Activated CD4-positive, CD25-positive, alpha-beta regulatory T cell treated with anti-CD3 and anti-CD28 coated beads, Interleukin-2, amount 50 U/mL, for 16 hours (primary cell): Measurements from ENCODE around the gene CPAMD8.

Experiments used
- DNase-seq: peaks from one replicate; pipeline ENCODE4 v3.0.0-alpha.2; 2020; ENCODE audit warnings: low read depth, low spot score

CPAMD8 gene

GRCh38 chr19:16920816-16921529 is 105.6 kb downstream of the CPAMD8 start:
- DNase-seq = no peak

DNA sequence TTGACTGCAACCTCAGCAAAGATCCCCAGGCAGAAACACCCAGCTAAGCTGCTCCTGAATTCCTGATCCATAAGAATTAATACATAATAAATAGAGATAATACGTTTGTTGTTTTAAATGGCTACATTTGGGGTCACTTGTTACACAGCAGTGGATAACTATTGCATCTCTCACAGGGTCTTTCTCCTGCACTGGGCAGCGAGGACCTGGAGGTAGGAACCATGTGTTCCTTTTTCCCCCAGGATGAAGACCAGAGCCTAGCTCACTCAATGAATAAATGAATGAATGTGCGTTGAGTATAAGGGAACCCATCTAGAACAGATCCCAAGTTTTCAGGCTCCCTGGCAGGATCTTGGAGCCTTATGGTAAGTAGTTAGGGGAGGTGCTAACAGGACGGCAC is 107.1 kb downstream of the CPAMD8 start:
- no peak for DNase-seq

DNA sequence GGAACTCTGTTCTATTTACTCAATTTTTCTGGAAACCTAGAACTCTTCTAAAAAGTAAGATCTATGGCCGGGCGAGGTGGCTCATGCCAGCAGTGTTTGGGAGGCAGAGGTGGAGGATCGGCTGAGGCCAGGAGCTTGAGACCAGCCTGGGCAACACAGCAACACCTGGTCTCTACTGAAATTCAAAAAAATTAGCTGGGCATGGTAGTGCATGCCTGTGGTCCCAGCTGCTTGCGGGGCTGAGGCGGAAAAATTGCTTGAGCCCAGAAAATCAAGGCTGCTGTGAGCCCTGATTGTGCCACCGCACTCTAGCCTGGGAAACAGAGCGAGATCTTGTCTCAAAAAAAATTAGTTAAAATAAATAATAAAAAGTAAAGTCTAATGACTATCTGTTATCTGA is 109.2 kb downstream of the CPAMD8 start:
- DNase-seq = no peak

DNA sequence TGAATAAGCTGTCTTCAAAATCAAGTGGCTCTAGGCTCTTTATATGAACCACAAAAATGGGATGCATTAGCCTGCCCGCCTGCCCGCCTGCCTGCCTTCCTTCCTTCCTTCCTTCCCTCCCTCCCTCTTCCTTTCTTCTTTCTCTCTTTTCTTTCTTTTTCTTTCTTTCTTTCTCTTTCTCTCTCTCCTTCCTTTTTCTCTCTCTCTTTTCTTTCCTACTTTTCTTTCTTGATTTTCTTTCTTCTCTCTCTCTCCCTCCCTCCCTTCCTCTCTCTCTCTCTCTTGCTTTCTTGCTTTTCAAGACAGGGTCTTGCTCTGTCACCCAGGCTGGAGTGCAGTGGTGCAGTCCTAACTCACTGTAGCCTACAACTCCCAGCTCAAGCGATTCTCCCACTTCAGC is 110.9 kb downstream of the CPAMD8 start:
- DNase-seq = no peak

DNA sequence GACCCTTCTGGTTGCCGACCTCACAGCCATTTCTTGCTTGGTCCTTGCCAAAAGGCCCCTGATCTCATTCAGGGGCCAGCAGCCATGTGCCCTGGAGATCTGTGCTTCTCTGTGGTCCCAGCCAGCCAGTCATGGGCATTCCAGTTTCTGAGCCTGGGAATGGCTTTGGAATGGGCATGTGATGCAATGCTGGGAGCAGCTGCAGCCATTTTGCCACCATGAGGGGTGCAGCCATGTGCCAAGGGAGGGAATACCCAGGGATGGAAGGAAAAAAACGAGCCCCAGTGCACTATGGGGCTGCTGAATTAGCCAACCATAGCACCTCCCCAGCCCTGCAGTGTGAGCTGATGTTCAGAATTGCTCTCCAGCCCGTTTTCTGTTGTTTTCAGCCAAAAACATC is 111.5 kb downstream of the CPAMD8 start:
- DNase-seq = no peak

- no peak for DNase-seq
These were observed 112.2 kb downstream of the CPAMD8 start for GRCh38 chr19:16914421-16914820.

DNA sequence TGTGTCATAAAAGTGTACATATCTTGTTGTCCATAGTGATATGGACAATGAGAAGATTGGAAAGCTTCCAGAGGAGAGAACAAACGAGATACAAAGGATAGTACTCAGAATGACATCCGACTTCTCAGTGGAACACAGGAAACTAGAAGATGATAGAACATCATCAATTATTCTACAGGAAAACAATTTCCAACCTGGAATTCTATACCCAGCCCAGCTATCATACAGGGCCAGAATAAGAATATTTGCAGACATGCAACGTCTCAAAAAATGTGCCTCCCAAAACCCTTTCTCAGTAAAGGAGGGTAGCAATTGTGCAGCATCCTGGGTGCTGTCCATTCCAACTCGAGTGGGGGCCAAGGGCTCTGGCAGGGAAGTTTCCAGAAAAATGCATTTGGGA is 113.8 kb downstream of the CPAMD8 start:
- DNase-seq = no peak

DNA sequence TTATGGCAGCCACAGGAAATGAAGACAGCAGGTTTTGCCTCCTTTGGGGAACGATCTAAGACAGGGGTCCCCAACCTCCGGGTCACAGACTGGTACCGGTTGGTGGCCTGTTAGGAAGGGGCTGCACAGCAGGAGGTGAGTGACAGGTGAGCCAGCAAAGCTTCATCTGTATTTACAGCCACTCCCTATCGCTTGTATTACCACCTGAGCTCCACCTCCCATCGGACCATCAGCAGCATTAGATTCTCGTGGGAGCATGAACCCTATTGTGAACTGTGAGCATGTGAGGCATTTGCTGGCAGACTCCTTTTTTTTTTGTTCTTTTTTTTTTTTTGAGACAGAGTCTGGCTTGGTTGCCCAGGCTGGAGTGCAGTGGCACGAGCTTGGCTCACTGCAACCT is 115.6 kb downstream of the CPAMD8 start:
- DNase-seq = no peak

DNA sequence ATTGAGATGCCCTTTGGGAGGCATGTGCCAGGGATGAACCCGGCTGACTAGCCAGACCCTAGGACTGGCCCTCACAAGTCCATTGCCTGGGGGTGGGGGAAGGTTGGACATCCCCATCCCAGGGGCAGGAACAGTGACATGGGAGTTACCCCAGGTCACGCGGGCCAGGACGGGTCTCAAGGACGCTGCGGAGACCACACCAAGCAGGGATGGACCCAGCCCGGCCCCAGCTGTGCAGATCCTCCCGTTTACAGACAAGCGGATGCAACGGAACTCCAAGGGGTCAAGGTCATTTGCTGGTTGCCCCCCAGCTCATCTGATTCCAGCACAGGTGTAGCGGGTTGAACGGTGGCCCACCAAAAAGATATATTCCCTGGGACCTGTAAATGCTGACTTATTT is 117.9 kb downstream of the CPAMD8 start:
- DNase-seq = no peak

DNA sequence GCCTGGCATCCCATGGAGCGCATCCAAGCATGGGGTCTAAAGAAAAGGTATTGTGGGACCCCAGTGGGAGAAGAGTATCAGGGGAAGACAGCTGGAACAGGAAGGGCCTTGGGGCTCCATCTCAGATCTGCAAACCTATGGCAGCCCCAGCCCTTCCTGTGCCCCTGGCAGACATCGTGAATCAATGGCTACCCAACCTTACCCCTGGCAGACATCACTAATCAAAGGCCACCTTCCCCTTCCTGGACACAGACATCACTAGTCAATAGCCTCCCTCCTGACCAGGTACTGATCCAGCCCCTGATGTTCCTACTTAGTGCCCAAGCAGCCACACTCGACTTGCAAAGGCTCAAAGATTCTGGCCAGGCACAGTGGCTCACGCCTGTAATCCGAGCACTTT is 122.0 kb downstream of the CPAMD8 start:
- no peak for DNase-seq

DNA sequence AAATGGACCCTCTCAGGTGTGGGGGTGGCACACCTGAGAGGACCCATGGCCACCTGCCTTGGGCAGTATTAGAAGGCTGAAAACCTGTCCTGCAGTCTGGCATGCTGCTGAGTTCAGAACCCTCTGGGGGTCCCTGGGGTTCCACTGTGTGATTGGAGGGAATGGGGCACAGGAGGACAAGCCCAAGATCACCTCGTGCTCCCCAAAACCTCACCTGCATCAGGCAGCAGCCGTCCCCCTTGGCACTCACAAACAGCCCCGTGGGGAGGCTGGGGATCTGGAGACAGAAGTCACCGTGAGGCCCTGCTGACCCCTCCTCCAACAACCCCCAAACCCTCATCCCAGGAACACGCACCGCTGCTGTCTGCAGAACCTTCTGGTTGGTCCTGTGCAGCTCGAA is 123.3 kb downstream of the CPAMD8 start:
- no peak for DNase-seq

- no peak for DNase-seq
These were observed 124.1 kb downstream of the CPAMD8 start for GRCh38 chr19:16902545-16902944.

DNA sequence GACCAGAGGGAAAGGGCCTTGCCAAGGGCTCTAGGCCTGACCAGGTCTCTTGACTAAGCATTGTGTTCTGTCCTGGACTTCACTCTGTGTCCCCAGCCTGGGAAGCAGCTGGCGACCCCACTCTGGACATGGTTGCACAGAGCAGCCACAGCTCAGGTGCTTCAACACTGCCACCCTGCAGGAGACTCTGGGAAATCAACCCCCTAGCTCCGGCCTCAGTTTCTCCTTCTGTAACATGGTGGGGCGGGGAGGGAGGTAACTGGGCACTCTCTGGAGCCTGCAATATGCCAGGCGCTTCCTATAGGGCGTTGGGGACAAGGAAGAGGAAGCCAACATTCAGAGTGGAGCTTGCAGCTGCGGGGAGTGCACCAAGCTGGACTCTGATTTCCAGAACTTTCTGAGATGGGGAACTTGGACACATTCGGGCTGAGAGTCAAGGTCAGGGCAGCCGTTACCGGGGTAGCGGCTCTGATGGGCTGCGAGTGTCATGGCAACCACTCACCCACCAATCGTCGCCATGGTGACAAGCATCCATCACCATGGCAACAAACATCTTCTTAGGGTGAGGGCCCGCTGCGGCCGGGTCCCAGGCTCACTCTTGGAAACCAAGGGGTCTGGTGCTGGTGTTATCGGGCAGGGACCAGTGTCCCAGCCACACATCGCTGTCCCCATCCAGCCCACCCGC is 125.0 kb downstream of the CPAMD8 start:
- no peak for DNase-seq

- DNase-seq = no peak
These were observed 127.0 kb downstream of the CPAMD8 start for GRCh38 chr19:16899566-16900075.

GRCh38 chr19:16898361-16899015 is 128.1 kb downstream of the CPAMD8 start:
- DNase-seq = no peak

- no peak for DNase-seq
These were observed 128.8 kb downstream of the CPAMD8 start for GRCh38 chr19:16897856-16898161.

DNA sequence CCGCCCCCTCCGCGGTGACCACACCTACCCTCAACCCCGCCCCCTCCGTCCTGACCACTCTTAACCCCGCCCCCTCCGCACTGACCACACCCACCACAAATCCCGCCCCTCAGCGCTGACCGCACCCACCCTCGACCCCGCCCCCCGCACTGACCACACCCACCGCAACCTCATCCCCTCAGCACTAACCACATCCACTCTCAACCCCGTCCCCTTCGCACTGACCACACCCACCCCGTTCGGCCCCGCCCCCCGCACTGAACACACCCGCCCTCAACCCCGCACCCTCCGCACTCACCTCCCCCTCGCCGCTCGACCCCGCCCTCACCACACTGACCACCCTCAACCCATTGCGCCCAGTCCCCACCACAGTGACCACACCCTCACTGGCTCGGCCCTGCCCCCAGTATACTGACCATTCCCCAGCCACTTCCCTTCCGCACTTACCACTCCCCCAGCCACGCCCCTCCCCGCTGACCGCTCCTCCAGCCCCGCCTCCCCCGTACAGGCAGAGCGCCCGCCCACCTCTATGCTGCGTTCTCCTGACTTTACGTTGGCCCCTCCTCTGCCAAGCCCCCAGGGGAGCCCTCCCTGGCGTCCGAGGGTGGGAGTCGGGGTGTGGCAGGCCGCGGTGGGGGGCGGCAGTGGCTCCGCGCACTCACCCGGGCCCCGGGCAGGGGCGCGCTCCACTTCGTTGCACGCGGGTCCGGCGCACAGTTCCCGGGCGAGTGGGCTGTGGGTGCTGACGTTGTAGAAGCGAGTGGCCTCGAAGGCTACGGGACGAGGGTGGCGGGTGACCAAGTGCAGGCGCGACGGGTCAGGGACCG is 129.4 kb downstream of the CPAMD8 start:
- peak; percentile 20 for DNase-seq

DNA sequence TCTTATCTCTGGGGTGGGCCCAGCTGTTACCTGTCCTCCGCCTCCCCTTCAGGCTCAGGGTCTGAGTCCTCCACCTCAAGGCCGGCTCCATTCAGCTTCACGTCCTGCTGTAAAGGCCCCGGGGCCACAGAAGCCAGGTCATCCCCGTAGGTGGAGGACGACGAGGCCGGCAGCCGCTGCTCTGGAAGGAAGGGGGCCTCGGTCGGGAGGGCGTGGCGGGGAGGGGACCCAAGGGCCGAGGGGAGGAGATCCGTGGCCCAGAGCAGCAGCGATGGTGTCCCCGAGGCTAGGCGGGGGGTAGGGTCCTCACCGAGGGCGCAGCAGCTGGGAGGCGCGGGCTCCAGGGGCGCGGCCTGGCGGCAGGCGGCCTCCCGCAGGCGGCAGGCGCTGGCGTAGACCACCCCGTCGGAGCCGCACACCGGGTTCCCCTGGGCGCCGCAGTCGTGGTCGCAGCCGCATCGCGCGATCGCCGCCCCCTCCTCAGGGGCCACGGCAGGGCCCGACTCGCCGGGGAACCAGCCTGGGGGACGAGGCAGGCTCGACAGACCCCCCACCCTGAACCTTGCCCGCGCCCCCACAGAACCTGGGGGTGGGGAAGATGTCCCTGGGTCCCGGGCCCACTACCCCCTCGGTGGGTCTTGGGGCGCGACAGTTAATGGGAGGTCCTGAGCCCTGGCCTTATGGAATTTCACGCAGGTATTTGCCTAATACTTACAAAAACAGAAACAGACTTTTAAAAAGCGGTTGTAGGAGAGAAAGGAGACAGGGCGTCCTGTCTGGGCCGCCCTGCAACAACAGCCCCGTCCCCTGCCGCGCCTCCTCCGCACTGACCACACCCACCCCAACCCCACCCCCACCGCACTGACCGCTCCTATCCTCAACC is 130.2 kb downstream of the CPAMD8 start:
- DNase-seq = no peak

GRCh38 chr19:16895467-16896145 is 131.0 kb downstream of the CPAMD8 start:
- DNase-seq = no peak

GRCh38 chr19:16894080-16894479 is 132.5 kb downstream of the CPAMD8 start:
- DNase-seq = no peak

- no peak for DNase-seq
These were observed 133.0 kb downstream of the CPAMD8 start for GRCh38 chr19:16893686-16893989.
